Right lobe of liver (tissue), 6 donors: Measurements from ENCODE around the gene PRRT1. TPM values are rescaled to one million over a fixed set of nuclear protein-coding genes. Genes with fewer than 3 reads are reported as not detected.
A peak's percentile ranks its signal among the peaks of the same experiment; 100 is the strongest.

Experiments
- ATAC-seq, 4 donors: fragments of 200-7000 bp; cut with Tn5 transposase; one replicate each; pipeline ENCODE4 v1.9.1; 2020; ENCODE audit warnings: mild to moderate bottlenecking in 4 of 4, moderate library complexity in 4 of 4
- DNase-seq, 3 donors: peaks; one replicate each; pipeline ENCODE4 v3.0.0-alpha.2; 2020
- H3K27ac ChIP-seq, 3 donors: fragments of 200-600 bp; one replicate each; pipeline ENCODE4 v1.8.0; 2022
- H3K27me3 ChIP-seq, 2 donors: fragments of 200-600 bp; one replicate each; pipeline ENCODE4 v1.8.0; 2022
- H3K36me3 ChIP-seq, 4 donors: fragments of 200-600 bp; sonication (generic) in 1 of 4; one replicate each; pipeline versions ENCODE4 v1.5.1 to v1.8.0; 2017 to 2022; ENCODE audit warnings: control low read depth in 1 of 4
- H3K4me1 ChIP-seq, 4 donors: fragments of 200-600 bp; sonication (generic) in 1 of 4; one replicate each; pipeline versions ENCODE4 v1.5.1 to v1.8.0; 2017 to 2022; ENCODE audit warnings: control low read depth in 1 of 4
- H3K4me3 ChIP-seq, 3 donors: fragments of 200-600 bp; one replicate each; pipeline ENCODE4 v1.8.0; 2022
- H3K9me3 ChIP-seq, 4 donors: fragments of 200-600 bp; sonication (generic) in 1 of 4; one replicate each; pipeline versions ENCODE4 v1.5.1 to v1.8.0; 2017 to 2022; ENCODE audit warnings: control low read depth in 1 of 4
- CTCF ChIP-seq, 4 donors: fragments of 200-600 bp in 3 of 4; fragments of 450-650 bp in 1 of 4; IDR thresholded peaks; one replicate each; pipeline versions ENCODE4 v1.5.1 to v1.8.0; 2016 to 2022; ENCODE audit warnings: antibody characterized with exemption in 4 of 4, mild to moderate bottlenecking in 2 of 4
- POLR2A ChIP-seq: fragments of 450-650 bp; IDR thresholded peaks from one replicate; pipeline ENCODE4 v1.6.1; 2017; ENCODE audit warnings: antibody characterized with exemption, mild to moderate bottlenecking
- WGBS: methylation state at CpG from one replicate; pipeline ENCODE4 v1.1.6; 2018; ENCODE audit warnings: low coverage, low lambda C conversion rate; ENCODE audit not compliant: insufficient coverage; ENCODE audit errors: missing lambda C conversion rate; 5-methylcytosine and 5-hydroxymethylcytosine counted together
- intact Hi-C, 2 donors: fragments of 100-400 bp; cut with DNase I; formaldehyde crosslinking; loops; one replicate each; pipeline versions ENCODE4 v1.11.2 to v1.14.1; 2022
- total RNA-seq, 6 experiments: library from RNA; depleted of rRNA in 2 of 6; stranded (reverse); fragments of >200 nt in 2 of 6; fragmentation: NEBNext Ultra II Directional in 3 of 6; extraction: Animal tissue kit (Norgen Biotek cat#: 25700) in 3 of 6; gene quantifications; one replicate each; pipeline versions ENCODE4 v1.1.0 to v1.2.4, GENCODE V29; 2016 to 2023
- donor health status: DM: no; HTN: yes; CAD: no.
- donor health status: DM: no; HTN: no; CAD: no.
- donor health status: DM: no; HTN: no; CAD: no.
- donor health status: DM: no; HTN: yes; CAD: no.
- donor health status: DM: no; HTN: yes; CAD: no.

The PRRT1 gene
- total RNA-seq, 6 experiments from 2014 or later = 0.13 to 0.29 (median 0.24) TPM; not detected in 2

GRCh38 chr6:32116674-32117073 is 35.1 kb downstream of the PRRT1 start:
- Histone ChIP-seq H3K9me3 (no peaks in the 10 kb centered on the region), H3K36me3 (peaks cover 2 to 50% (median 30%) of the 10 kb centered on the region in 4 donors), H3K4me1 (peaks cover 0 to 11% (median 5%) of the 10 kb centered on the region in 4 donors), H3K27ac (no peak overlapping the region), H3K27me3 (no peaks in the 10 kb centered on the region), H3K4me3 (no peak overlapping the region)
- ATAC-seq (no peak), DNase-seq (no peak)
- TF ChIP-seq POLR2A = no peak
- peak in 2 of 4 donors; percentile 11 to 22 for TF ChIP-seq CTCF (IDR thresholded peaks at IDR 0.05)
- WGBS = 70% methylated on average over 5 of the region's 7 CpGs
- intact Hi-C loops = loop anchor here (5.0 kb wide), 2 partner anchors 36 to 41 kb away; partner anchors contain the start of genes PPT2 (in 1 of the 2) and PRRT1 (in 1 of the 2)

- Histone ChIP-seq H3K4me1 (peaks cover 0 to 16% (median 5%) of the 10 kb centered on the region in 4 donors), H3K4me3 (no peak overlapping the region), H3K27me3 (no peaks in the 10 kb centered on the region), H3K36me3 (peaks cover 2 to 39% (median 24%) of the 10 kb centered on the region in 4 donors), H3K27ac (no peak overlapping the region), H3K9me3 (no peaks in the 10 kb centered on the region)
- TF ChIP-seq POLR2A (no peak), CTCF (IDR thresholded peaks at IDR 0.05) (no peak)
- DNase-seq (no peak), ATAC-seq (no peak)
- WGBS = 89% methylated on average over 6 of the region's 6 CpGs
- intact Hi-C loops = loop anchor here (5.0 kb wide), 2 partner anchors 37 to 42 kb away; partner anchors contain the start of genes PPT2 (in 1 of the 2) and PRRT1 (in 1 of the 2)
Observed at GRCh38 chr6:32115623-32116022, 36.1 kb downstream of the PRRT1 start.

GRCh38 chr6:32114796-32115195 is 36.9 kb downstream of the PRRT1 start:
- WGBS = 56% methylated on average over 8 of the region's 8 CpGs
- Histone ChIP-seq H3K9me3 (no peaks in the 10 kb centered on the region), H3K36me3 (peaks cover 2 to 32% (median 21%) of the 10 kb centered on the region in 4 donors), H3K4me1 (peaks cover 0 to 17% (median 5%) of the 10 kb centered on the region in 4 donors), H3K27ac (no peak overlapping the region), H3K27me3 (no peaks in the 10 kb centered on the region), H3K4me3 (no peak overlapping the region)
- TF ChIP-seq POLR2A (no peak), CTCF (IDR thresholded peaks at IDR 0.05) (no peak)
- intact Hi-C loops = loop anchor here (5.0 kb wide), 2 partner anchors 38 to 43 kb away; partner anchors contain the start of genes PPT2 (in 1 of the 2) and PRRT1 (in 1 of the 2)
- no peak for DNase-seq
- ATAC-seq = no peak

GRCh38 chr6:32113386-32114352 is 38.1 kb downstream of the PRRT1 start:
- Histone ChIP-seq H3K36me3 (peaks cover 2 to 30% (median 20%) of the 10 kb centered on the region in 4 donors), H3K27me3 (no peaks in the 10 kb centered on the region), H3K4me1 (peaks cover 0 to 7% (median 0%) of the 10 kb centered on the region in 4 donors), H3K9me3 (no peaks in the 10 kb centered on the region), H3K4me3 (no peak overlapping the region), H3K27ac (no peak overlapping the region)
- peak in 2 of 3 donors; percentile 65 to 68 for DNase-seq
- 76% methylated on average over 4 of the region's 9 CpGs for WGBS
- no peak for TF ChIP-seq POLR2A
- peak in 3 of 4 donors; percentile 12 to 34 (median 23) for TF ChIP-seq CTCF (IDR thresholded peaks at IDR 0.05)
- intact Hi-C loops = no loop called here
- ATAC-seq = peak; percentile 50 to 73 (median 60)
